Activated CD4-positive, alpha-beta T cell treated with anti-CD3 and anti-CD28 coated beads, Interleukin-2, amount 10 ng/mL, durations not matched to agents 7 days and 5 days (primary cell): ENCODE results near the gene SLC25A41. TPM values are rescaled to one million over a fixed set of nuclear protein-coding genes. Genes with fewer than 3 reads are reported as not detected.
A peak's percentile ranks its signal among the peaks of the same experiment; 100 is the strongest.

Source experiments
- CTCF ChIA-PET: fragments of 350-600 bp; sonication (Branson Sonifier 250); formaldehyde crosslinking; loops from one replicate; lab custom pipeline; 2021; ENCODE audit warnings: antibody characterized with exemption; lab: Charles Lee
- POLR2A ChIA-PET: fragments of 350-600 bp; sonication (Branson Sonifier 250); formaldehyde crosslinking; loops from one replicate; lab custom pipeline; 2021; ENCODE audit warnings: antibody characterized with exemption; lab: Charles Lee
- DNase-seq: peaks from one replicate; pipeline ENCODE4 v3.0.0-alpha.2; 2020
- H3K27ac Mint-ChIP-seq: one replicate; pipeline ENCODE4 v1.8.0; 2021; ENCODE audit warnings: mild to moderate bottlenecking, moderate library complexity, mixed read lengths
- H3K27me3 Mint-ChIP-seq: one replicate; pipeline ENCODE4 v1.8.0; 2021; ENCODE audit warnings: mixed read lengths
- H3K36me3 Mint-ChIP-seq: one replicate; pipeline ENCODE4 v1.8.0; 2021; ENCODE audit warnings: low read depth, mixed read lengths
- H3K4me1 Mint-ChIP-seq: one replicate; pipeline ENCODE4 v1.8.0; 2021; ENCODE audit warnings: mixed read lengths
- H3K4me3 Mint-ChIP-seq: one replicate; pipeline ENCODE4 v1.8.0; 2021; ENCODE audit warnings: mild to moderate bottlenecking, moderate library complexity, mixed read lengths
- H3K9me3 Mint-ChIP-seq: one replicate; pipeline ENCODE4 v1.8.0; 2021; ENCODE audit warnings: mixed read lengths
- total RNA-seq, 2 experiments: library from RNA; stranded (reverse); gene quantifications; one replicate each; pipeline ENCODE4 v1.2.3, GENCODE V29; 2021

The SLC25A41 gene
- total RNA-seq, 2 experiments from 2014 or later, result 0.42 to 0.55 TPM

DNA sequence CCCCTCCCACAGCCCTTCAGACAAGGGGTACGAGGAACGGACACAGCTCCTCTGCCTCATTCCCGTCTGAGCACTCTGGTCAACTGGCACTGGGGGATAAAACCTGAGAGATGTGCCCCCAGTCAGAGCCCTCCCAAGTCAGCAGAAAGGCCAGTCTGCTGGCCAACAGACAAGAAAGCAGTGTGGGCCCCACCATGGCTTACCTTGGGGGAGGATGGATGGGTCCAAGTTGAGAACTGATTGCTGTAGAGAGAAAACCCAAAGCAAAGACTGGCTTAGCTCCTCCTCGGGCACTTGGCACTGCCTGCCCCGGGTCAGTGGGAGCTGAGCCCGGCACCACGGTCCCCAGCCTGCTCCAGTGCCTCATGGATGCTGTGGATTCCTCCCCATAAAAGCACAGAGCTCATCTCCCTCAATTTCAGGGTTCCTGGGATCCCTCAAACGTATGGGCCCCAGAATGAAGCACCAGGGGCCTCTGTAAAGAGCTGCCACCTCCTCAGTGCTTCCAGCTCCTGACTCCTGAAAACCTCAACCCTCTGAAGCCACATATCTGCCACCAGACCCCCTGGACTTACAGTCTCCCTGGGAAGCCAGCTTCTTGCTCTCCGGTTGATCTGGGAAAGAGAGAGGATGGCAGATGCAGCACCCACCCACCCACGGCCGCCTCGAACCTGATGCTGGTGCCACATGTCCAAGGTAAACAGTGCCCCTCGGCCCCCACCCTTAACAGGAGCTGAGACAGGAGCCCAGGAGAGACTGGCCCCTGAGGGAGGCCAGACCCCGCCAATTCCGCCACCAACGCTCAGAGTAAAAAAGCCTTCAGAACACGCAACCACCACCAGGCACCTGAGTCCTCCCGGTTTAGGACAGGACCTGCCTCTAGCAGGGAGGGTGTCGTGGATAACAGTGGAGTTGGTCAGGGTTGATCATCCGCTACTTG, 12.2 kb downstream of the SLC25A41 start:
- H3K36me3 Mint-ChIP-seq, result peaks cover 37% of the 10 kb centered on the region
- H3K4me3 Mint-ChIP-seq, result no peak overlapping the region
- ChIA-PET POLR2A (interaction anchor here (0.6 kb wide), 1 partner anchor 59 kb away, joined by 3 read pairs; no protein-coding TSS in a partner anchor), CTCF (no interaction called here)
- peaks cover 30% of the 10 kb centered on the region for H3K4me1 Mint-ChIP-seq
- DNase-seq, result no peak
- no peaks in the 10 kb centered on the region for H3K9me3 Mint-ChIP-seq
- H3K27ac Mint-ChIP-seq, result peak overlapping the region; percentile 25
- no peaks in the 10 kb centered on the region for H3K27me3 Mint-ChIP-seq

GRCh38 chr19:6418562-6418932, 15.0 kb downstream of the SLC25A41 start:
- Mint-ChIP-seq H3K27me3 (no peaks in the 10 kb centered on the region), H3K36me3 (peaks cover 41% of the 10 kb centered on the region), H3K4me3 (no peak overlapping the region), H3K9me3 (no peaks in the 10 kb centered on the region), H3K27ac (no peak overlapping the region), H3K4me1 (peaks cover 25% of the 10 kb centered on the region)
- POLR2A ChIA-PET, result no interaction called here
- CTCF ChIA-PET, result no interaction called here
- no peak for DNase-seq

- no peak overlapping the region for H3K27ac Mint-ChIP-seq
Measured at GRCh38 chr19:6417713-6418561, 15.6 kb downstream of the SLC25A41 start.

DNA sequence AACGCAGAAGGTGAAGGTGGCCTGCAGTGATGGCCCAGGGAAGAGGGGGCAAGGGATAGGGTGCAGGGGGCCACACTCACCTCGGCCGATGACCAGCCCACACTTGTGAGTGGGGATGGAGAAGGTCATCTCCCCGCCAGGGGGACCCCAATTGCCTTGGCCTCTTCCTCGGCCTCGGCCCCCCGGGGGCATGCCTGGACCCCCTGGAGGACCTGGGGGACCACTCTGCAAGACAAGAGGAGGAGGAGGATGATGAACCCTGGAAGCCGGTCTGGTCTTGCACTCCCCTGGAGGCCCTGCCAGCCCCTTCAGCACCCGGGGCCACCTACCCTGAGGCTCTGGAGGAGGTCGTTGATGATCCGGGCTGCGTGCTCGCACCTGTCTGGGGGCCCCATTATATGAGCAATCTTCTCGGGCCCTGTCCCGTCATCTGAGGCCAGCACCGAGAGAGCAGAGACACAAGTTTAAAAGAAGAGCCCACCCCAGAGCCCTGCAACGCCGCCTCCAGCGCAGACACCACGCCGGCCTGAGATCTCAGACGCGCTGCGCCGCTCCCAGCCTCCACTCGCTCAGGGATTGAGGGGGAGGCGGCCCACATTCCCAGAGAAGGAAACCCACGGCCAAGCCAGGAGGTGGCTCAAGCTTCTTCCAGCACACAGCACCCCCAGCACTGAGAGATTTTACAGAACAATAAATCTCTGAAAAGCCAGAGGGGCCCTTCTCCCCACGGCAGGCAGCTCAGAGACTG, 16.7 kb downstream of the SLC25A41 start:
- Mint-ChIP-seq H3K27ac (peak overlapping the region; percentile 27), H3K4me3 (no peak overlapping the region), H3K27me3 (no peaks in the 10 kb centered on the region), H3K36me3 (peaks cover 34% of the 10 kb centered on the region), H3K9me3 (no peaks in the 10 kb centered on the region), H3K4me1 (peaks cover 8% of the 10 kb centered on the region)
- ChIA-PET CTCF (no interaction called here), POLR2A (no interaction called here)
- DNase-seq, result no peak

More at GRCh38 chr19:6417713-6418561, 15.6 kb downstream of the SLC25A41 start:
- no peaks in the 10 kb centered on the region for H3K9me3 Mint-ChIP-seq
- peaks cover 38% of the 10 kb centered on the region for H3K36me3 Mint-ChIP-seq
- DNase-seq, result no peak
- CTCF ChIA-PET, result interaction anchor here (0.5 kb wide), 1 partner anchor 13 kb away, joined by 4 read pairs; no protein-coding TSS in a partner anchor
- POLR2A ChIA-PET, result no interaction called here
- H3K27me3 Mint-ChIP-seq, result no peaks in the 10 kb centered on the region
- H3K4me3 Mint-ChIP-seq, result no peak overlapping the region
- peaks cover 20% of the 10 kb centered on the region for H3K4me1 Mint-ChIP-seq

- CTCF ChIA-PET, result no interaction called here
- POLR2A ChIA-PET, result no interaction called here
- no peak overlapping the region for H3K27ac Mint-ChIP-seq
- H3K4me3 Mint-ChIP-seq, result no peak overlapping the region
- peaks cover 32% of the 10 kb centered on the region for H3K36me3 Mint-ChIP-seq
- no peak for DNase-seq
- H3K27me3 Mint-ChIP-seq, result no peaks in the 10 kb centered on the region
- H3K4me1 Mint-ChIP-seq, result peaks cover 5% of the 10 kb centered on the region
- H3K9me3 Mint-ChIP-seq, result no peaks in the 10 kb centered on the region
Measured at GRCh38 chr19:6415591-6416190, 17.9 kb downstream of the SLC25A41 start.

GRCh38 chr19:6414793-6415590, 18.6 kb downstream of the SLC25A41 start:
- Mint-ChIP-seq H3K4me3 (no peak overlapping the region), H3K27me3 (no peaks in the 10 kb centered on the region), H3K27ac (no peak overlapping the region), H3K36me3 (peaks cover 27% of the 10 kb centered on the region), H3K9me3 (no peaks in the 10 kb centered on the region), H3K4me1 (peaks cover 5% of the 10 kb centered on the region)
- ChIA-PET POLR2A (no interaction called here), CTCF (no interaction called here)
- no peak for DNase-seq

- no peak overlapping the region for H3K4me3 Mint-ChIP-seq
- H3K36me3 Mint-ChIP-seq, result peaks cover 25% of the 10 kb centered on the region
- no peak for DNase-seq
- H3K27ac Mint-ChIP-seq, result no peak overlapping the region
- H3K9me3 Mint-ChIP-seq, result no peaks in the 10 kb centered on the region
- ChIA-PET POLR2A (no interaction called here), CTCF (no interaction called here)
- H3K27me3 Mint-ChIP-seq, result no peaks in the 10 kb centered on the region
- peaks cover 5% of the 10 kb centered on the region for H3K4me1 Mint-ChIP-seq
Measured at GRCh38 chr19:6413721-6414643, 19.6 kb downstream of the SLC25A41 start.

- Mint-ChIP-seq H3K27me3 (no peaks in the 10 kb centered on the region), H3K9me3 (no peaks in the 10 kb centered on the region), H3K4me1 (peaks cover 5% of the 10 kb centered on the region), H3K27ac (no peak overlapping the region), H3K36me3 (peaks cover 19% of the 10 kb centered on the region), H3K4me3 (no peak overlapping the region)
- POLR2A ChIA-PET, result no interaction called here
- CTCF ChIA-PET, result no interaction called here
- no peak for DNase-seq
Measured at GRCh38 chr19:6413291-6413690, 20.3 kb downstream of the SLC25A41 start.

- peak; percentile 47 for DNase-seq
- POLR2A ChIA-PET, result no interaction called here
Measured at GRCh38 chr19:6412447-6413091, 21.0 kb downstream of the SLC25A41 start.

DNA sequence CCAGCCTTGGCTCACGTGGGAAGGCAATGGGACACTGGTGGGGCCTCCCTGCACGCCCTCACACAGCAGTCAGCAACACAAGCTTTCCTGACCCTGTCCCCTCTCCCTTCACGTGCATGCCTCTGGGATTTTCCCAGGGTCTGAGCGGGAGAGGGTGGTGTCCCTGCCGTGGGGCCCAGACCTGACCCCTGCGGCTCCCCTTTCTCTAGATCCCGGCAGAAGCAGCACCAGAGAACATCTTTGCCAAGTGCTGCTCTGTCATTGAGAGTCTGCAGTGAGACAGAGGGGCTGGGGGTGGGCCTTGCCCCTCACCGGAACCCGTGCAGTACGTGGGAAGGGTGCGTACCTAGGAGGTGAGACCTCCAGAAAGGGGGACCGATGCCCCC, 21.5 kb downstream of the SLC25A41 start:
- H3K4me3 Mint-ChIP-seq, result no peak overlapping the region
- H3K27me3 Mint-ChIP-seq, result no peaks in the 10 kb centered on the region
- ChIA-PET CTCF (no interaction called here), POLR2A (no interaction called here)
- no peaks in the 10 kb centered on the region for H3K9me3 Mint-ChIP-seq
- H3K27ac Mint-ChIP-seq, result no peak overlapping the region
- H3K36me3 Mint-ChIP-seq, result peaks cover 14% of the 10 kb centered on the region
- H3K4me1 Mint-ChIP-seq, result peaks cover 5% of the 10 kb centered on the region
- no peak for DNase-seq

More at GRCh38 chr19:6412447-6413091, 21.0 kb downstream of the SLC25A41 start:
- Mint-ChIP-seq H3K27ac (no peak overlapping the region), H3K36me3 (peaks cover 15% of the 10 kb centered on the region), H3K27me3 (no peaks in the 10 kb centered on the region), H3K4me1 (peaks cover 5% of the 10 kb centered on the region), H3K9me3 (no peaks in the 10 kb centered on the region), H3K4me3 (no peak overlapping the region)
- CTCF ChIA-PET, result no interaction called here
